Transverse colon (tissue), 4 donors: ENCODE data around the gene QPCT. TPM values are rescaled to one million over a fixed set of nuclear protein-coding genes. Genes with fewer than 3 reads are reported as not detected.

Experiments
- DNase-seq: peaks from one replicate; pipeline ENCODE4 v3.0.0-alpha.2; 2019
- H3K27ac ChIP-seq, 4 donors: fragments of 200-600 bp; sonication (generic); 2 replicates each; pipeline ENCODE4 v1.5.1; 2016 to 2018; ENCODE audit warnings: inconsistent platforms in 4 of 4
- H3K27me3 ChIP-seq: fragments of 200-600 bp; sonication (generic); 2 replicates; pipeline ENCODE4 v1.5.1; 2017; ENCODE audit warnings: inconsistent platforms
- H3K36me3 ChIP-seq, 4 donors: fragments of 200-600 bp; sonication (generic); 2 replicates each; pipeline ENCODE4 v1.5.1; 2017 to 2019; ENCODE audit warnings: inconsistent platforms in 4 of 4
- H3K4me1 ChIP-seq, 4 donors: fragments of 200-600 bp; sonication (generic); 2 replicates each; pipeline ENCODE4 v1.5.1; 2017 to 2020; ENCODE audit warnings: inconsistent platforms in 4 of 4
- H3K4me3 ChIP-seq, 4 donors: fragments of 200-600 bp; sonication (generic); 1 replicate in 1 of 4; 2 replicates in 3 of 4; pipeline versions ENCODE4 v1.5.1 to v1.6.1; 2017 to 2019; ENCODE audit warnings: inconsistent platforms in 4 of 4
- H3K9me3 ChIP-seq, 2 donors: fragments of 200-600 bp; sonication (generic); 2 replicates each; pipeline ENCODE4 v1.5.1; 2017 to 2019; ENCODE audit warnings: inconsistent platforms in 2 of 2
- CTCF ChIP-seq, 5 experiments: fragments of 200-600 bp in 3 of 5; fragments of 450-650 bp in 2 of 5; sonication (generic) in 3 of 5; IDR thresholded peaks; 1 replicate in 2 of 5; 2 replicates in 3 of 5; pipeline ENCODE4 v1.5.1; 2016 to 2017; ENCODE audit warnings: antibody characterized with exemption in 5 of 5, inconsistent platforms in 3 of 5, mild to moderate bottlenecking in 2 of 5, moderate library complexity in 1 of 5
- EP300 ChIP-seq: sonication (generic); formaldehyde crosslinking; IDR thresholded peaks from one replicate; pipeline ENCODE4 v1.6.1; 2017; ENCODE audit warnings: antibody characterized with exemption, low read depth
- POLR2A ChIP-seq: fragments of 450-650 bp; IDR thresholded peaks from one replicate; pipeline ENCODE4 v1.6.1; 2016; ENCODE audit warnings: antibody characterized with exemption, mild to moderate bottlenecking, moderate library complexity
- POLR2AphosphoS5 ChIP-seq, 3 donors: sonication (generic); formaldehyde crosslinking; IDR thresholded peaks; one replicate each; pipeline ENCODE4 v1.6.1; 2016; ENCODE audit warnings: antibody characterized with exemption in 3 of 3
- WGBS, 2 donors: methylation state at CpG; one replicate each; pipeline ENCODE4 v1.1.5; 2018; ENCODE audit warnings: low coverage in 1 of 2; 5-methylcytosine and 5-hydroxymethylcytosine counted together
- in situ Hi-C, 4 donors: fragments of 200-750 bp; cut with MboI; loops; one replicate each; pipeline versions ENCODE4 v1.15.0 to v1.15.1; 2017; ENCODE audit warnings: low sequenced_read_pairs in 3 of 4, low pct_ligation_motif_present in 1 of 4, low pct_unique_long_range_greater_than_20kb in 1 of 4
- intact Hi-C: fragments of 100-400 bp; cut with DNase I; formaldehyde crosslinking; loops from one replicate; pipeline ENCODE4 v1.15.1; 2023; ENCODE audit warnings: low total_unique reads
- small RNA-seq, 4 donors: library from RNA; depleted of rRNA; stranded (forward); fragments of <200 nt; gene quantifications; one replicate each; pipeline ENCODE3, GENCODE V24; 2016
- total RNA-seq, 4 donors: library from RNA; depleted of rRNA; stranded (reverse); fragments of >200 nt; gene quantifications; one replicate each; pipeline ENCODE4 v1.1.0, GENCODE V29; 2016

QPCT gene
- total RNA-seq, 4 donors from 2014 or later: 1.6 to 34.4 (median 14.3) TPM

GRCh38 chr2:37421686-37422085 is 77.3 kb downstream of the QPCT start:
- Histone ChIP-seq H3K27ac (no peak overlapping the region), H3K4me1 (no peaks in the 10 kb centered on the region), H3K4me3 (no peak overlapping the region), H3K36me3 (no peaks in the 10 kb centered on the region), H3K9me3 (no peaks in the 10 kb centered on the region), H3K27me3 (no peaks in the 10 kb centered on the region)
- DNase-seq: no peak
- WGBS, 2 donors: 67 to 82% methylated on average over 1 to 6 of the region's 6 CpGs
- TF ChIP-seq POLR2AphosphoS5 (IDR thresholded peaks at IDR 0.05) (no peak), POLR2A (no peak), CTCF (IDR thresholded peaks at IDR 0.05) (no peak), EP300 (no peak)
- in situ Hi-C loops: loop anchor here in 1 of 4 donors (25.0 kb wide), 1 partner anchor 241 kb away; the partner anchor contains the start of gene CDC42EP3
- intact Hi-C loops: no loop called here

- intact Hi-C loops: no loop called here
- in situ Hi-C loops: loop anchor here in 1 of 4 donors (25.0 kb wide), 1 partner anchor 239 kb away; the partner anchor contains the start of gene CDC42EP3
- no peaks in the 10 kb centered on the region for H3K4me1 ChIP-seq
Observed at GRCh38 chr2:37422816-37423215, 78.4 kb downstream of the QPCT start.

More at GRCh38 chr2:37422816-37423215, 78.4 kb downstream of the QPCT start:
- H3K27ac ChIP-seq: no peak overlapping the region
- no peak for DNase-seq
- no peaks in the 10 kb centered on the region for H3K27me3 ChIP-seq
- no peak overlapping the region for H3K4me3 ChIP-seq
- no peaks in the 10 kb centered on the region for H3K9me3 ChIP-seq
- TF ChIP-seq POLR2AphosphoS5 (IDR thresholded peaks at IDR 0.05) (no peak), CTCF (IDR thresholded peaks at IDR 0.05) (no peak), EP300 (no peak), POLR2A (no peak)
- 70 to 96% methylated on average over 2 to 4 of the region's 4 CpGs for WGBS, 2 donors
- H3K36me3 ChIP-seq: no peaks in the 10 kb centered on the region

Small RNA genes lying within 50 kb of the gene (small RNA-seq; reads per million reads assigned to genes)
- gene RNU6-939P: 0 reads per million in 4 donors

Other genes starting within 250 kb of the QPCT start
- 10 to 100 TPM; 19.5 to 63.2 (median 25.8) TPM for gene EIF2AK2, start 187.7 kb upstream of the QPCT start, total RNA-seq
- gene SULT6B1, start 156.0 kb upstream of the QPCT start, total RNA-seq: not detected
- 10 to 100 TPM in 3 of 4 donors, 1 to 10 TPM in 1; 7.5 to 39.0 (median 24.2) TPM for gene CEBPZOS, start 148.1 kb upstream of the QPCT start, total RNA-seq
- 100 to 1,000 TPM in 1 of 4 donors, 10 to 100 TPM in 2, 1 to 10 TPM in 1; 9.4 to 235 (median 33.7) TPM for gene CEBPZ, start 113.0 kb upstream of the QPCT start, total RNA-seq
- gene NDUFAF7, start 113.0 kb upstream of the QPCT start, total RNA-seq: 10 to 100 TPM in 3 of 4 donors, 1 to 10 TPM in 1; 1.9 to 21.6 (median 16.5) TPM
- 10 to 100 TPM in 3 of 4 donors, 1 to 10 TPM in 1; 2.6 to 83.8 (median 28.6) TPM for gene PRKD3, start 19.8 kb upstream of the QPCT start, total RNA-seq